AG09309 (cell line): ENCODE measurements around the gene CAPN7.

Experiments used
- DNase-seq: peaks from one replicate; pipeline ENCODE4 v3.0.0-alpha.2; 2010; ENCODE audit warnings: low read depth
- H3K4me3 ChIP-seq: 2 replicates; pipeline ENCODE4 v1.5.1; 2011; ENCODE audit warnings: mild to moderate bottlenecking, low read depth, low read length, moderate library complexity; ENCODE audit not compliant: control insufficient read depth
- CTCF ChIP-seq: IDR thresholded peaks from 2 replicates; pipeline ENCODE4 v1.5.1; 2011; ENCODE audit warnings: mild to moderate bottlenecking, low read depth, low read length, inconsistent platforms; ENCODE audit not compliant: insufficient read depth, control insufficient read depth; ENCODE audit errors: missing control alignments

Gene CAPN7

GRCh38 chr3:15291589-15292541 is 85.8 kb downstream of the CAPN7 start:
- no peak for TF ChIP-seq CTCF
- H3K4me3 ChIP-seq = no peak overlapping the region
- no peak for DNase-seq

GRCh38 chr3:15292765-15293522 is 86.9 kb downstream of the CAPN7 start:
- TF ChIP-seq CTCF = no peak
- H3K4me3 ChIP-seq = no peak overlapping the region
- no peak for DNase-seq

- no peak overlapping the region for H3K4me3 ChIP-seq
- no peak for TF ChIP-seq CTCF
- DNase-seq = no peak
Measured at GRCh38 chr3:15294929-15295328, 88.9 kb downstream of the CAPN7 start.

- no peak for TF ChIP-seq CTCF
- DNase-seq = no peak
- no peak overlapping the region for H3K4me3 ChIP-seq
Measured at GRCh38 chr3:15295506-15295905, 89.5 kb downstream of the CAPN7 start.

GRCh38 chr3:15297608-15298350 is 91.7 kb downstream of the CAPN7 start:
- DNase-seq = no peak
- no peak for TF ChIP-seq CTCF
- H3K4me3 ChIP-seq = no peak overlapping the region

GRCh38 chr3:15298504-15298903 is 92.5 kb downstream of the CAPN7 start:
- no peak for DNase-seq
- no peak for TF ChIP-seq CTCF

More at GRCh38 chr3:15298504-15298903, 92.5 kb downstream of the CAPN7 start:
- no peak overlapping the region for H3K4me3 ChIP-seq
